GM12891 (cell line): ENCODE results near the gene SNX32. TPM values are rescaled to one million over a fixed set of nuclear protein-coding genes. Genes with fewer than 3 reads are reported as not detected.
A peak's percentile ranks its signal among the peaks of the same experiment; 100 is the strongest.

ENCODE experiments used
- DNase-seq: peaks from one replicate; pipeline ENCODE4 v3.0.0; 2011; ENCODE audit warnings: low spot score; ENCODE audit not compliant: insufficient read length
- FAIRE-seq: peaks from 2 replicates; lab custom pipeline; 2011; peaks lifted over from hg19 to GRCh38; lab: Jason Lieb, UNC
- PAX5 ChIP-seq: IDR thresholded peaks from 2 replicates; pipeline ENCODE4 v1.6.1; 2011; ENCODE audit warnings: low read length, moderate library complexity, mild to moderate bottlenecking; ENCODE audit not compliant: insufficient read depth, severe bottlenecking
- POLR2A ChIP-seq: IDR thresholded peaks from 2 replicates; pipeline ENCODE4 v1.6.1; 2011; ENCODE audit warnings: low read depth, low read length, control low read depth
- POLR2AphosphoS5 ChIP-seq: IDR thresholded peaks from 2 replicates; pipeline ENCODE4 v1.6.1; 2011; ENCODE audit warnings: low read depth, low read length, control low read depth
- POU2F2 ChIP-seq: IDR thresholded peaks from 2 replicates; pipeline ENCODE4 v1.6.1; 2011; ENCODE audit warnings: low read depth, mild to moderate bottlenecking, control low read depth, low read length, moderate library complexity
- SPI1 ChIP-seq: IDR thresholded peaks from 2 replicates; pipeline ENCODE4 v1.6.1; 2011; ENCODE audit warnings: low read depth, low read length, control low read depth
- TAF1 ChIP-seq: IDR thresholded peaks from 2 replicates; pipeline ENCODE4 v1.6.1; 2011; ENCODE audit warnings: low read depth, low read length, control low read depth
- polyA plus RNA-seq: library from polyadenylated mRNA; unstranded; fragments of >200 nt; gene quantifications from one replicate; pipeline ENCODE4 v1.2.1, GENCODE V29; 2012; ENCODE audit warnings: low read depth, missing spikeins, inconsistent platforms; ENCODE audit not compliant: missing spikeins

Gene SNX32
- polyA plus RNA-seq, result 1.4 TPM

- DNase-seq (peak; percentile 98), FAIRE-seq (peak; percentile 100)
- 0 out of 2 replicates have a peak, but pooled peaks have one; percentile 14 for TF ChIP-seq POU2F2
- TF ChIP-seq TAF1, result no peak
- peak; percentile 5; the same call in 1 of the 2 replicates for TF ChIP-seq SPI1
Measured at GRCh38 chr11:65833297-65834030, at the start of gene SNX32. Gene SNX32 (plus strand): TSS chr11:65833963. CDS start chr11:65834066, 103 bp downstream.

DNA sequence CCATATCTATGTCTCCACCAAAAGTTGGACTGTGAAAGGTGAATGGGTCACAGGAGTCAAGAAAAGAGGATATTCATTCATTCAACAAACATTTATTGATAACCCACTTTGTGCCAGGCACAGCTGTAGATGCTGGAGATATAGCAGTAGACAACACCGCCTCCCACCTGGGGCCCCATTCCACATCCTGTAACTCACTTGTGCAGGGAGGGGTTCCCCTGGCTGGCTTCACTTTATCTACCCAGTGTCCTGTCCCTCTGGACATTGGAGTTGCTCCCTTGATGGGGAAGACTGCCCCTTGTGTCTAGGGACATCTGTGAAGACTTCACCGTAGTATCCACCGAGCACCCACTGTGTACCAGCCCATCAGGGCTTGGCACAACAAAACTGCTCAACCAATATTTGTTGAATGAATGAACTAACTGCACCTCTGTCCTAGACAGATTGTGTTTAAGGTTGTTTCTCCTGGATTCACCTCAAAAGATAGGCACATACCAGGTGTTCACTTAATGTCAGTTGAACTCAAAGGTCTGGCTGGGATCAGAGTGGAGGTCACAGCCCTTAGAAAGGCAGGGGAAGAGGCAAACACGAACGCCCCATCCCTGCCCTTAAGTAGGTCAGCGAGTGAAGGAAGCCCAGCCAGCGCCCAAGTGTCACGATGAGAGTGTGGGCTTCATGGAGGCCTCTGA lies 48.3 kb upstream of the SNX32 start:
- no peak for DNase-seq
- TF ChIP-seq TAF1 (no peak), PAX5 (no peak), POLR2AphosphoS5 (no peak), POU2F2 (no peak), POLR2A (no peak), SPI1 (no peak)
- FAIRE-seq, result no peak

GRCh38 chr11:65786008-65786785 lies 47.6 kb upstream of the SNX32 start:
- DNase-seq, result no peak
- peak; percentile 20 for FAIRE-seq
- TF ChIP-seq SPI1 (no peak), PAX5 (no peak)

DNA sequence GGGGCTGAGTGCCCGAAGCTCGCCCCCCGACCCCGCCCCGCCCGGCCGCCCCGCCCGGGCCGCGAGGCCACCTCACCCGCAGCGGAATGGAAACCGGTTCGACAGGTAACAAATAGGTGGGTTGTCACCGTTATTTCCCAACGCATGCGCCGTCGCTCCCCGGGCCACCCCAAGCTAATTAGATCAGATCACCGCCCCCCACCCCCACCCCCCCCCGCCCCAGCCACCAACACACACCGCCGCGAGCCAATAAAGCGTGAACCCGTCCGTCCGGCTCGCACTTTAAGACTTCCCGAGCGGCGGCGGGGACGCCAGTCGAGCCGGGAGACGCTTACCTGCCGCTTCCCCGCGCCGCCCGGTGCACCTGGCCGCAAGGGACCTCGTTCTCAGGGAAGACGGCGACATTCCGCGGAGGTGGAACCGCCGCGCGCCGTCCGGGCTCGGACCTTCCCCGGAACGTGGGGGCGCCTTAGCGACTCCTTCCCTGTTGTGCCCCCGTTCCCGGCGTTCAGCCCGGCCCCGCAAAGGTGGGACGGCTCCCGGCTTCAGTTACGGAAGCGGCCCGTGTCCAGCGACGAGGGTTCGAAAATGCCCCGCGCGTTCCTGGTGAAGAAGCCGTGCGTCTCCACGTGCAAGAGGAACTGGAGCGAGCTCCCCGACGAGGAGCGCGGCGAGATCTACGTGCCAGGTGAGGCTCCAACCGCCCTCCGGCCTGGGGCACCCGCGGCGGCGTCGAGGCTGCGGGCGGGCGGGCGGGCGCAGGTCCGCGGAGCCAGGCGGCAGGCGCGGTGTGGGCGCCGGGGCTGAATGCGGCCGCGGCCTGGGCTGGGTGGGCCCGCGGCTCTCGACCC lies 46.8 kb upstream of the SNX32 start, which contains the start of gene OVOL1:
OVOL1 (plus strand) TSS at position 278 of the 851 bp plus-strand sequence; CDS start at position 589, 311 bp downstream.
- FAIRE-seq, result no peak
- TF ChIP-seq PAX5 (no peak), POU2F2 (no peak)
- no peak for DNase-seq

DNA sequence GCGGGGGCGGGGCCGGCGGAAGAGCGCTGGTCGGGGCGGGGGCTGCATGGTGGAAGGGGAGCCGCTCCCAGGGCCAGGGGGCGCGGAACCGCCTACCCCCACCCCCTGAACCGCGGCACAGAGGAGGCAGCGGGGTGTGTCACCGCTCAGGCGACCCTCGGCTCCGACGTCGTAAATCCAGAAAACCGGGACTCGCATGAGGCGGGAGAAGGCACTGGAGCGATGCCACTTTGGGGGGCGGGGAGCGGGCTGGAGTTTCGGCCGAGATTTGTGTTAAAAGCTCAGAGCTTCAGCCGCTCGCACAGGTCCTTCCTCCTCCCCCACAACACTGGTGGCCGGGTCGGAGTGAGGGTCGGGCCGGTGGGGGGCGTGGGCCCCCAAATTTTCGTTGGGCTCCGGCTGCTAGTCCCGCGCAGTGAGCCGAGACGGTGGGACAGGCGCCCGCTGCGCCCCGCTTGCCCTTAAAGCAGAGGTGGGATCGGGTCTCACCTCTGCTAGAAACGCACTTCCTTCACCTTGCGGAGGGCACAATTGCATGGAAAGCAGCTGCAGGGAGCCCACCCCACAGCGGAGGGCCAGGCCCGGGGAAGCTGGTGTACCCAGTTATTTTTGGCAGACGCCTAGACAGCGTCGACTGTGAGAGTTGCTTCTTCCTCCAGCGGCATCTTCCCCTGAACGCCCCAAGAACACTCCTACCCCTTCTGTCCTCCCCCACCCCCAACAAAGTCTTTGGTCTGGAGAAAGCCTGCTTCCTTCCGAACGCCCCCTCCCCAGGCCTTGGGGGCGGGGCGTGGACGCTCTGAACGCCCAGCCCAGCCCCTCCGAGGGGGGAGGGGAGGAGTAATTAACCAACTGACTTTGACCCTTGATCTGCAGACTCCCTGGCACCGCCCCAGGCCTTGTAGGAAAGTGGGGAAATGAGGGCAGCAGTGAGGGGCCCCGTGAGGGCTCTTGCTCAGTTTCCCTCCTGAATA lies 45.8 kb upstream of the SNX32 start:
- FAIRE-seq (peak; percentile 40), DNase-seq (no peak)
- TF ChIP-seq TAF1, result no peak
- no peak for TF ChIP-seq PAX5
- TF ChIP-seq POLR2AphosphoS5, result no peak
- TF ChIP-seq SPI1, result no peak
- TF ChIP-seq POU2F2, result no peak
- no peak for TF ChIP-seq POLR2A

DNA sequence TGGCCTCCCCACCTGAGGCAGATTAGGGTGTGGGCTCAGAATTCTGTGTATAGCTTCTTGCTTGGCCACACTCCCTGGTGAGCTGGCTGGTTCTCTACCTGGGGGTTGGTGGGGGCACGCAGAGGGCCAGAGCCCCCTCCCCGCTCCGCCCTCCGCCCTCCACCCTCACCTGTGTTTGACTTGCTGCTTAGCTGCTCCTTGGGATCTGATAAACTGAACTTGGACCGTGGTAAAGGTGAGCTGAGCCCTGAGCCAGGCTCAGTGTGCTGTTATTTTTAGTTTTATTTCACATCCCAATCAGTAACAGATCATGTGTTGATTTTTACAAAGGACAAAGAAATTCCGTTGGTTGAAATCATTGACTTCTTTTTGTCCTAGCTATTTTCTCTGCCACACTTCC lies 44.9 kb upstream of the SNX32 start:
- DNase-seq (no peak), FAIRE-seq (peak; percentile 60)
- no peak for TF ChIP-seq POLR2A
- TF ChIP-seq TAF1, result no peak
- TF ChIP-seq POLR2AphosphoS5, result no peak
- no peak for TF ChIP-seq POU2F2
- no peak for TF ChIP-seq PAX5
- no peak for TF ChIP-seq SPI1

DNA sequence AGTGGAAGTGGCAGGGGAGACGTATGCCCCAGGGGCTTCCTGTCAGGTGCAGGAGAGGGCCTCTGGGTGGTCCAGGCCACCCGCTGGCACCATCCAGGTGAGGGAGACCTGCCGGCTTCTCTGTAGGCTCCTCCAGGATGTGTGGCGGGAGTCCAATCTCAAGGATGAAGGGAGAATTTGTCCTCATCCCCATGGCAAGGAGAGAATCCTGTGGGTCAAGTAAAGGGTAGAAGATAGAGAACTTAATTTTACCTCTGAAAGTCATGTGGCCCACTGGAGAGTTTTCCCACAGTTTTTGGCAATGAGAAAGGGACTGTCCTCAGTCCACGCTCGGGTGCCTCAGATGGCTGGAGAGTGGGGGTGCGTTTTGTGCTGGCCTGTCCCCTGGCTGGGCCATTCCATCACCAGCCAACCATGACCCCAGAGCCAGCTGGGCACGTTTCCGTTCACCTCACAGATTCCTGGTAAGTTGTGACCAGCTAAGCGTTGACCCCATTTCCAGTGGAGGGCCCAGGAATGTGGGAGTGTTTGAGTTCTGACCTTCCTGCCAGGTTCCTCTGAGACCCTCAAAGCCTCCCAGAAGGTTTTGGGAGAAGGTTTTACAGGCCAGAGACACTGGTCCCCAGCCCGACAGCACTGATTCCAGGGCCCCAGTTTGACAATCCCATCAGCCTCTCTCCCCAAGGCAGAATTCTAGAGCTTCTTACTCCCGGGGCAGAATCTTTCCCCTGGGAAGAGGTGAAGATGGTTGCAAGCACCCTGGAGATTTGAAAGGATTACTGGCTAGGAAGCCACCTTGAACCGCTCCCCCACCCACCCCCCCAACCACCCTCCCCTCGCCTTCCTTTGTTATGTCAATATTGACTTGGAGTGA lies 44.3 kb upstream of the SNX32 start:
- DNase-seq (no peak), FAIRE-seq (peak; percentile 5)
- TF ChIP-seq PAX5 (no peak), TAF1 (no peak), POU2F2 (no peak), POLR2A (no peak), SPI1 (no peak), POLR2AphosphoS5 (no peak)
